Neural crest cell (in vitro differentiated cells): ENCODE data around the gene NDUFA9. TPM values are rescaled to one million over a fixed set of nuclear protein-coding genes. Genes with fewer than 3 reads are reported as not detected.

Source experiments
- DNase-seq: peaks from one replicate; pipeline ENCODE4 v3.0.0; 2021; ENCODE audit warnings: low read depth, mixed read lengths, low spot score
- H3K27ac Mint-ChIP-seq: one replicate; pipeline ENCODE4 v1.8.0; 2021; ENCODE audit warnings: mild to moderate bottlenecking, mixed read lengths; ENCODE audit not compliant: unreplicated experiment
- H3K27me3 Mint-ChIP-seq: 2 replicates; pipeline ENCODE4 v1.8.0; 2021; ENCODE audit warnings: low read depth, mild to moderate bottlenecking, mixed read lengths
- H3K36me3 Mint-ChIP-seq: 2 replicates; pipeline ENCODE4 v1.8.0; 2021; ENCODE audit warnings: low read depth, mild to moderate bottlenecking, mixed read lengths
- H3K4me1 Mint-ChIP-seq: 2 replicates; pipeline ENCODE4 v1.8.0; 2021; ENCODE audit warnings: mixed read lengths
- H3K4me3 Mint-ChIP-seq: one replicate; pipeline ENCODE4 v1.8.0; 2021; ENCODE audit warnings: mild to moderate bottlenecking, mixed read lengths
- H3K9me3 Mint-ChIP-seq: 2 replicates; pipeline ENCODE4 v1.8.0; 2021; ENCODE audit warnings: mixed read lengths
- CTCF ChIP-seq: fragments of 200-600 bp; sonication (generic); conservative IDR thresholded peaks from 2 replicates; pipeline ENCODE4 v1.5.0; 2021; ENCODE audit warnings: antibody characterized with exemption, mild to moderate bottlenecking
- long read RNA-seq: library from polyadenylated mRNA; unstranded; transcript quantifications from one replicate; pipeline ENCODE4 v2.0.0, GENCODE V29; 2020
- total RNA-seq: library from RNA; stranded (reverse); gene quantifications from 2 replicates; pipeline ENCODE4 v1.2.1, GENCODE V29; 2021

NDUFA9 gene
- 71.6 and 77.0 TPM in 2 replicates for total RNA-seq
- long read RNA-seq, full-length matches to known transcripts: 205 of 219 reads
- long read RNA-seq, partial matches to known transcripts: 9 of 219 reads
- long read RNA-seq, other reads (novel, unspliced or antisense): 5 of 219 reads

GRCh38 chr12:4648501-4649357, at the start of gene NDUFA9, which contains the start of gene AKAP3:
Gene NDUFA9, plus strand, starts transcription at chr12:4649114. Its CDS starts 13 bp downstream, at chr12:4649127.
Gene AKAP3, minus strand, starts transcription at chr12:4649051. Its CDS starts 10,855 bp downstream, at chr12:4638196.
- H3K27ac Mint-ChIP-seq: peak within 1 kb of the TSS; percentile 94
- peak within 1 kb of the TSS; percentile 95 for H3K4me3 Mint-ChIP-seq
- DNase-seq: peak; percentile 65
- no peaks in the 10 kb centered on the region for H3K9me3 Mint-ChIP-seq
- H3K4me1 Mint-ChIP-seq: peaks cover 31% of the 10 kb centered on the region
- no peaks in the 10 kb centered on the region for H3K36me3 Mint-ChIP-seq
- TF ChIP-seq CTCF: no peak
- peaks cover 14% of the 10 kb centered on the region for H3K27me3 Mint-ChIP-seq

- H3K36me3 Mint-ChIP-seq: no peaks in the 10 kb centered on the region
- H3K4me1 Mint-ChIP-seq: peaks cover 25% of the 10 kb centered on the region
- H3K4me3 Mint-ChIP-seq: no peak overlapping the region
- TF ChIP-seq CTCF: no peak
- H3K27me3 Mint-ChIP-seq: peaks cover 24% of the 10 kb centered on the region
- no peak overlapping the region for H3K27ac Mint-ChIP-seq
- no peak for DNase-seq
- H3K9me3 Mint-ChIP-seq: no peaks in the 10 kb centered on the region
These were observed 45.5 kb upstream of the NDUFA9 start for GRCh38 chr12:4603421-4603820.

- Mint-ChIP-seq H3K4me3 (no peak overlapping the region), H3K27ac (no peak overlapping the region), H3K9me3 (no peaks in the 10 kb centered on the region), H3K4me1 (peaks cover 25% of the 10 kb centered on the region), H3K27me3 (peaks cover 24% of the 10 kb centered on the region), H3K36me3 (no peaks in the 10 kb centered on the region)
- TF ChIP-seq CTCF: no peak
- DNase-seq: no peak
These were observed 45.0 kb upstream of the NDUFA9 start for GRCh38 chr12:4603946-4604345.

- H3K36me3 Mint-ChIP-seq: peaks cover 4% of the 10 kb centered on the region
- peak overlapping the region; percentile 99 for H3K4me3 Mint-ChIP-seq
- TF ChIP-seq CTCF: peak; percentile 100
- H3K9me3 Mint-ChIP-seq: no peaks in the 10 kb centered on the region
- H3K4me1 Mint-ChIP-seq: peaks cover 25% of the 10 kb centered on the region
- peak overlapping the region; percentile 83 for H3K27ac Mint-ChIP-seq
- peak; percentile 80 for DNase-seq
- peaks cover 24% of the 10 kb centered on the region for H3K27me3 Mint-ChIP-seq
These were observed 44.2 kb upstream of the NDUFA9 start for GRCh38 chr12:4604684-4605193.

- H3K4me3 Mint-ChIP-seq: peak overlapping the region; percentile 65
- H3K27ac Mint-ChIP-seq: peak overlapping the region; percentile 52
- H3K9me3 Mint-ChIP-seq: no peaks in the 10 kb centered on the region
- TF ChIP-seq CTCF: no peak
- no peak for DNase-seq
- peaks cover 21% of the 10 kb centered on the region for H3K27me3 Mint-ChIP-seq
- H3K4me1 Mint-ChIP-seq: peaks cover 25% of the 10 kb centered on the region
- peaks cover 4% of the 10 kb centered on the region for H3K36me3 Mint-ChIP-seq
These were observed 41.9 kb upstream of the NDUFA9 start for GRCh38 chr12:4607056-4607455.
